Epithelial cell of esophagus (primary cell): ENCODE results near the gene ADAMTS14.
A peak's percentile ranks its signal among the peaks of the same experiment; 100 is the strongest.

Source experiments
- DNase-seq: peaks from one replicate; pipeline ENCODE4 v3.0.0; 2010; ENCODE audit warnings: low read depth
- H3K4me3 ChIP-seq: 2 replicates; pipeline ENCODE4 v1.5.1; 2011; ENCODE audit warnings: mild to moderate bottlenecking, low read length, control low read depth
- TF ChIP-seq, protein P1 (sequence below): IDR thresholded peaks from 2 replicates; pipeline ENCODE4 v1.5.1; 2011; ENCODE audit warnings: low read depth, mild to moderate bottlenecking, low read length, control low read depth, inconsistent platforms; ENCODE audit not compliant: insufficient read depth; ENCODE audit errors: missing control alignments

The ADAMTS14 gene

DNA sequence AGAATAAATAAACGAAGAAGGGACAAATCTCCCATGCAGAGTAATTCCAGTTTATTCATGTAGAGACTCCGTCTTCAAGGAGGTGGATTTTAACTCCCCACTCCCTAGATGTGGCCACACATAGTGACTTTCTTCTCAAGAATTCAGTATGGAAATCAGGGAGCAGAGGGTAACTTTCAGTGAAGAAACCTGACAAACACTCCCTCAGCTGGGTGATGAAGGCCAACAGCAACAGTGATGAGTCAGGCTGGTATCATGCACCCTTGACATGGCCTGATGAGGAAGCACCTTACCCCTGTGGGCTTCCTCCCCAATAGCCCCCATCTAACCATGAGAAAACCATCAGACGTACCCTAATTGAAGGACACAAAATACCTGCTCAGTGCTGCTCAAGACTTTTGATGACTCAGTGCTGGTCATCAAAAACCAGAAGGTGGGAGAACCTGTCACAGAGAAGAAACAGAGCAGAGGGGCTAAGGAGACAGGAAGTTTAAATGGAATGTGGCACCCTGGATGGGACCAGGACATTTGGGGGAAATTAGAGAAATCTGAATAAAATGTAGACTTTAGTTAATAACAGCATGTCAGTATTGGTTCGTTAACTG, 50.6 kb downstream of the ADAMTS14 start:
- peak; percentile 32 for DNase-seq
- TF ChIP-seq, protein P1, sequence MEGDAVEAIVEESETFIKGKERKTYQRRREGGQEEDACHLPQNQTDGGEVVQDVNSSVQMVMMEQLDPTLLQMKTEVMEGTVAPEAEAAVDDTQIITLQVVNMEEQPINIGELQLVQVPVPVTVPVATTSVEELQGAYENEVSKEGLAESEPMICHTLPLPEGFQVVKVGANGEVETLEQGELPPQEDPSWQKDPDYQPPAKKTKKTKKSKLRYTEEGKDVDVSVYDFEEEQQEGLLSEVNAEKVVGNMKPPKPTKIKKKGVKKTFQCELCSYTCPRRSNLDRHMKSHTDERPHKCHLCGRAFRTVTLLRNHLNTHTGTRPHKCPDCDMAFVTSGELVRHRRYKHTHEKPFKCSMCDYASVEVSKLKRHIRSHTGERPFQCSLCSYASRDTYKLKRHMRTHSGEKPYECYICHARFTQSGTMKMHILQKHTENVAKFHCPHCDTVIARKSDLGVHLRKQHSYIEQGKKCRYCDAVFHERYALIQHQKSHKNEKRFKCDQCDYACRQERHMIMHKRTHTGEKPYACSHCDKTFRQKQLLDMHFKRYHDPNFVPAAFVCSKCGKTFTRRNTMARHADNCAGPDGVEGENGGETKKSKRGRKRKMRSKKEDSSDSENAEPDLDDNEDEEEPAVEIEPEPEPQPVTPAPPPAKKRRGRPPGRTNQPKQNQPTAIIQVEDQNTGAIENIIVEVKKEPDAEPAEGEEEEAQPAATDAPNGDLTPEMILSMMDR = no peak
- no peak overlapping the region for H3K4me3 ChIP-seq

DNA sequence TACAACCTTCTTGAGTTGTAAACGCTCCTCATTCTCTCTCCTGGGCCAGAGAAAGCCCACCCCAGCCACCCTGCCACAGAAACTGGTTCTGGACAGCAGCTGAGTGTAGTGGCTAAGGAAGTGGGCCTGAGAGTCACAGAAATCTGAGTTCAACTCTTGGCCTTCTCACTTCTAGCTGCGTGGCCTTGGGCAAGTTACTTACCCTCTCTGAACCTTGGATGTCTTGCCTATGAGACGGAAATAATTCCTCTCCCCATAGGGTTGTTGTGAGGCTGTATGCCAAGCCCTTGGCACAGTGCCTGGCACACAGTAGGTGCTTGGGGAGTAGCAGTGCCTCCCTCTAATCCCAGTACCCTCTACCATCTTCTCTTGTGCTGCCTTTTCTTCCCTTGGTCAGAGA, 51.5 kb downstream of the ADAMTS14 start:
- TF ChIP-seq, protein P1 = no peak
- no peak overlapping the region for H3K4me3 ChIP-seq
- DNase-seq = no peak

DNA sequence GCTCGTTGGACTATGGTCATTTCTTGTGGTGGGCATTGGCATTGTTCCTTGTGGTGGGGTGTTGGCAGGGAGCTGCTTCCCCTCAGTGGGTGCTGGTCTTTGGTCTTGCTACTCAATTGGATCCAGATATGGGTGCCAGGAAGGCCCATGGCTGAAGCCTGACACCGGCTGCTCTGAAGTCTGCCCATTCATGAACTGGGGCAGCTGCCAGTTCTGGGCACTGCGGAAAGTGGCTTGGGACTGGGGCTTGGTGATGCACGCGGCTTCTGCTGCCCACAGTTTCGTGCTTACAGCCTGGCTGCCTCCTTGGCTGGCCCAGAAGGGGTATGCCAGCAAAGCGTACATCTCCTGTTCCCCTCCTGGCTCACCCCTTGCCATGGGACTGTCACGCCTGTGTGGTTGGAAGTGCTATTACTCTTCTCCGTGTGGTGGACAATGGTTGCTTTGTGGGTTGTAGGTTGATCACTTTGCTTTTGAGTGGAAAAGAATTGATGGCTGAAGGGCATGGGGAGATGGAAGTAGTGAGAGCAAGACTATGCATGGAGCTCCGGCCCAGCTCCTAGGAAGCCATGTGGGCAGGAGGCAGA, 54.7 kb downstream of the ADAMTS14 start:
- TF ChIP-seq, protein P1 = no peak
- DNase-seq = no peak
- no peak overlapping the region for H3K4me3 ChIP-seq

- no peak overlapping the region for H3K4me3 ChIP-seq
- no peak for DNase-seq
- TF ChIP-seq, protein P1 = no peak
These were observed 56.0 kb downstream of the ADAMTS14 start for GRCh38 chr10:70728328-70728727.

GRCh38 chr10:70729763-70730357, 57.6 kb downstream of the ADAMTS14 start:
- H3K4me3 ChIP-seq = no peak overlapping the region
- no peak for DNase-seq
- TF ChIP-seq, protein P1 = no peak

- TF ChIP-seq, protein P1 = no peak
- H3K4me3 ChIP-seq = no peak overlapping the region
- DNase-seq = no peak
These were observed 58.6 kb downstream of the ADAMTS14 start for GRCh38 chr10:70730955-70731354.
